ENCODE measurements around the gene NAT8L.

NAT8L gene

DNA sequence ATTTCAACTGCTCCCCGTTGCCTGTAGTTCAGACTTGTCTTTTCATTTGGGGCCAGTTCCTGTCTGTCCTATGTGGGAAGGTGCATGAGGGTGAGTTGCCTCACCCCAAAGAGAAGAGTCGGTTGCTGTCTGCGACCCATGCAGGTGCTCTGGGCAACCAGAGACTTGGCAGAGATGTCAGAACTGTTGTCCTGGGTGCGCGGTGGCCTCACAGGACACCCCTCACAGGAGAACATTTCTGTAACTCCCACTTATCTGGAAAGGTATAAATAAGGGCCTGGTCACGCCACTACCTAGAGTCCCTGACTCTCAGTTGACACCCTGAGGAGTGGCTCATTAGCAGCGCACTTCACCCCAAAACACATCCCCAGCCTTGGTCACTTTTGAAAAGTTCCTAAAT lies 9.7 kb upstream of the NAT8L start:
- Mint-ChIP-seq H3K4me1 (peaks cover 0 to 5% of the 10 kb centered on the region in 2 donors), H3K27me3 (peaks cover 58 to 69% of the 10 kb centered on the region in 2 donors), H3K36me3 (peaks cover 6% of the 10 kb centered on the region in 2 donors), H3K9me3 (no peaks in the 10 kb centered on the region), H3K4me3 (no peak overlapping the region), H3K27ac (no peak overlapping the region)
- ATAC-seq (replicated peaks) (no peak), DNase-seq (no peak)

DNA sequence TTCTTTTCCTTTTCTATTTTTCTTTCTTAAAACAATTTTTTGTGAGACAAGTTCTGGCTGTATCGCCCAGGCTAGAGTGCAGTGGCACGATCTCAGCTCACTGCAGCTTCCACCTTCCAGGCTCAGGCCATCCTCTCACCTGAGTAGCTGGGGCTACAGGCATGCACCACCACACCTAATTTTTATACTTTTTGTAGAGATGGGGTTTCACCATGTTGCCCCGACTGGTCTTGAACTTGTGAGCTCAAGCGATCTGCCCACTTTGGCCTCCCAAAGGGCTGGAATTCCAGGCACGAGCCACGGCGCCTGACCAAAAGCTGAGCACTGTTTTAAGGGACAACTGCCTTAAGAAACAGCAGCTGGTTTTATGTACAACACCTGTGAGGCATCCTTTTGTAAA lies 9.3 kb upstream of the NAT8L start:
- Mint-ChIP-seq H3K9me3 (no peaks in the 10 kb centered on the region), H3K4me3 (no peak overlapping the region), H3K27ac (no peak overlapping the region), H3K27me3 (peaks cover 58 to 66% of the 10 kb centered on the region in 2 donors), H3K36me3 (peaks cover 3% of the 10 kb centered on the region in 2 donors), H3K4me1 (peaks cover 0 to 5% of the 10 kb centered on the region in 2 donors)
- DNase-seq (no peak), ATAC-seq (replicated peaks) (no peak)

DNA sequence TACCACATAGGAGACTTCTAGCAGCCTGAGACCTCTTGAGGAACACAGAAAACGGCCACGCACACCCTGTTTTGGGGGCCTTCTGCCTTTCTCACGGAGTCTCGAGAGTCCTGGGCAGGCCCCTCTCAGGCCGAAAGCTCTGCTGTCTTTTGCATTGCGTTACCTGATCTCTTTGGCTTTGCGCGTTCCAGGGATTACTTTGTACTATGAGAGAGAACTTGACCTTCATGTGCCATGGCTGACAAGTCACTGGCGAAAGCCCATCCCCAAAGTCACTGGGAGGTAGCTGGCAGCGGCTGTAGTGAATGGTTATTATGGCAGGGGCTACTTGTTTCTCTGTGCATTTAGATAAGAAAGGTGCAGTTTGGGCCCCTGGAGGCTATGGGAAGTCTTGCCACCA lies 8.0 kb upstream of the NAT8L start:
- ATAC-seq (replicated peaks) (no peak), DNase-seq (no peak)
- H3K4me1 Mint-ChIP-seq, result no peaks in the 10 kb centered on the region
- no peaks in the 10 kb centered on the region for H3K36me3 Mint-ChIP-seq
- H3K4me3 Mint-ChIP-seq, result no peak overlapping the region
- H3K9me3 Mint-ChIP-seq, result no peaks in the 10 kb centered on the region
- H3K27ac Mint-ChIP-seq, result no peak overlapping the region
- H3K27me3 Mint-ChIP-seq, result peaks cover 52 to 60% of the 10 kb centered on the region in 2 donors

DNA sequence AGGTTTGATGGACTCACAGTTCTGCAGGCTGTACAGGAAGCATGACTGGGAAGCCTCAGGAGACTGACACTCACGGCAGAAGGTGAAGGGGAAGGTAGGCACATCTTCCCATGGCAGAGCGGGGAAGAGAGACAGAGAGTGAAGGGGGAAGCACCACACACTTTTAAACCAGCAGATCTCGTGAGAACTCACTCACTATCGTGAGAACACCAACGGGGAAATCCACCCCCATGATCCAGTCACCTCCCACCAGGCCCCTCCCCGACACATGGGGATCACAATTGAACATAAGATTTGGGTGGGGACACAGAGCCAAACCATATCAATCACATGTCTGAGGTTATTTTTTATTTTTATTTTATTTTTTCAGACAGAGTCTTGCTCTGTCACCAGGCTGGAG lies 4.9 kb upstream of the NAT8L start:
- Mint-ChIP-seq H3K9me3 (no peaks in the 10 kb centered on the region), H3K27me3 (peaks cover 50 to 51% of the 10 kb centered on the region in 2 donors), H3K4me3 (peak overlapping the region in 1 of 2 donors; percentile 42), H3K36me3 (no peaks in the 10 kb centered on the region), H3K4me1 (no peaks in the 10 kb centered on the region), H3K27ac (no peak overlapping the region)
- no peak for ATAC-seq (replicated peaks)
- DNase-seq, result no peak

DNA sequence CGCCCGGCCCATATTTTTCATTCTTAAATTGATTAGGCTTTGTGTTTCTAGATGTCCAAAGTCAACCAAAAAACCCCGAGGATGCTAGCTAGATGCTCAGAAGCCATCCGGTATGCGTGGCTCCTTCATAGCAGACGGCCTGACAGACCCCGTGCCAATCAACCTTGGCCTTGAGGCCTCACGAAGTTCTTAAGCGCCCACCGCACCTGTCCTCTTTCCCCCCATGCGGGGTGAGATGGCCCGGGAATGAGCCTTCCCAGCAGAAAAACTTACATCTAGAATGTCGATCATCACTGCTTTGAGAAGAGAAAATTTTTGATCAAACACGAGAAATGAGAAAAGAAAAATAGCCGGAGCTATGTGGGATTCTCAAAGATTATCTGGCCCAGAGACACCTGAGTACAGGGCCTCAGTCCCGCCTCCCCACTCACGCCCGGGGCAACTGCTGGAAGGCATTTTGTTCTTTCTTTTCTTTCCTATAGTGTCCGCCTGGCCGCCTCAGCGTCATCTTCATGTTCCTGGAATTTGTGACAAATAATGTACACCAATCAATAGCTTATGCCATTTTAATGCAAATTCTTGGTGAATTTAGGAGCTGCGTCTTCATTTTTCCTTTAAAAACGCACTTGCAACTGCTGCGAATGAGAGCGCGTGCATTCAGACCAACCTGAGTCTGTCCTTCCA lies 1.6 kb upstream of the NAT8L start:
- H3K27me3 Mint-ChIP-seq, result peaks cover 43 to 47% of the 10 kb centered on the region in 2 donors
- no peaks in the 10 kb centered on the region for H3K36me3 Mint-ChIP-seq

DNA sequence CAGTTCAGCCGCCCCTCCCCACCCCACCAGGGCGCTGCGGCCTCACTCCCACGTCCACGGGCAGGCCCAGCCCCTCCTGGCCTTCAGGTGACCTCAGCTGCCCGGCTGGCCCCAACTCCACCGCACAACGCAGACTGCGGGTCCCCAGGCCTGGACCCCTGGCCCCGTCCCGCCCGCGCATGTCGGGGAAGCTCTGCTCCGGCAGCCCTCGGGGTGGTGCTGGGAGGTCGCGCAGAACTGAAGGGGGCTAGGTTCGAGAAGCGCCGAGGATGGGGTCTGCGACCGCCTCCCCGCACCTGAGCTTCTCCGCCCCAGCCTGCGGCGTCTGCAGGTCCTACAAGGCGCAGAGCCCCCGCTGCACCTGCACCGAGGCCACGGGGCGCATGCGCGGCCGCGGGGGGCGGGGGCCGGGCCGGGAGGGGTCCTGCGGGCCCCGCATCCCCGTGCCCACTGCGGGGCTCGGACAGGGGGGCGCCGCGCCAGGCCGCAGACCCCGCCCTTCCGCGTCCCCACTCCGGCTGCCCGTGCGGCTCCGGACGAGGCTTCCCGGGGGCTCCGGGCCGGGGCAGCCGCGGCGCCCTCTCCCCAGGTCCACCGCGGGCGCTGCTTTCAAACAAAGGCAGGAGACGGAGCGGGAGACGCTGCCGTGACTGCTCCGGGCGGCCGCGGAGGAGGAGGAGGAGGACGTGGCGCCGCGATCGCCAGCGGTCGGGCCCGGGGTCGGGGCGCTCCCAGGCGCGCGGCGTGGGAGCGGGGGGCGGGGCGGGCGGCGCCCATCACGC lies 672 bp upstream of the NAT8L start:
- Mint-ChIP-seq H3K4me3 (peak overlapping the region; percentile 43 to 48), H3K4me1 (no peaks in the 10 kb centered on the region), H3K27me3 (peaks cover 37 to 43% of the 10 kb centered on the region in 2 donors), H3K27ac (no peak overlapping the region), H3K36me3 (no peaks in the 10 kb centered on the region), H3K9me3 (no peaks in the 10 kb centered on the region)
- peak; percentile 40 to 46 for ATAC-seq (replicated peaks)
- DNase-seq, result no peak

More for the DNA sequence above, 1.6 kb upstream of the NAT8L start:
- no peak for ATAC-seq (replicated peaks)
- no peak overlapping the region for H3K4me3 Mint-ChIP-seq
- H3K27ac Mint-ChIP-seq, result no peak overlapping the region
- DNase-seq, result no peak
- H3K9me3 Mint-ChIP-seq, result no peaks in the 10 kb centered on the region
- no peaks in the 10 kb centered on the region for H3K4me1 Mint-ChIP-seq

DNA sequence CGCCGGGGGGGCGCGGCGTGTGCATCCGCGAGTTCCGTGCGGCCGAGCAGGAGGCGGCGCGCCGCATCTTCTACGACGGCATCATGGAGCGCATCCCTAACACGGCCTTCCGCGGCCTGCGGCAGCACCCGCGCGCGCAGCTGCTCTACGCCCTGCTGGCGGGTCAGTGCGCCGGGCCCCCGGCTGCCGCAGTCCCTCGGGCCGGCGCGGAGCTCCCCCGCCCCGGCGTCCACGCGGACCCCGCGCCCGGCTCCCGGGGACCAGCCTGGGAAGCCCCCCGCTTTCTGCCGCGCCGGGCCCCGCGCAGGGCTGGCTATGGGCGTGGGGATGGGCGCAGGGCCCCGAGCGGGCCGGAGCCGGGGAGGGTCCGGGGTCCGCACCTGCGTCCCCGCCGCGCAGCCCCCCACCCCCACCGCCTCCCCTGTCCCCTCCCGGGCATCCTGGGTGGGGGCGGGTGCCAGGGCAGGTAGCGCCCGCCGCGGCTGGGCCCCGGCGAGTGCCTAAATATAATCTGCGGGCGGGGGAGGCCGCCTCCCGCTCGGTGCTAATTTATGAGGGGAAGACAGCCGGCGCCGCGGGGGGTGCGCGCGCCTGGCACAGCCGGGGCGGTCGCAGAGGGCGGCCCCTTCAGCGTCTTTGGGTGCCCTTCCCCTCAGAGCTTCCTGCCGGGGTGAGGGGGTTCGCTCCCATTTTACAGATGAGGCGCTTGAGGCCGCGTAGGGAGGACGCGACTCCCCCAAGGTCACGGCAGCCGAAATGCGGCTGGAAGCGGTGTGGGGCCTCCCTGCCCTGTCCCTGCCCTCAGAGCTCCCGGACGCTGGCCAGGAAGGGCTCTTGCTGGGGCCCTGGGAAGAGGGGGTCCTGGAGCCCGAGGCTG lies 837 bp downstream of the NAT8L start:
- Mint-ChIP-seq H3K4me1 (peaks cover 0 to 4% of the 10 kb centered on the region in 2 donors), H3K27me3 (peaks cover 32 to 37% of the 10 kb centered on the region in 2 donors), H3K27ac (no peak overlapping the region), H3K4me3 (peak overlapping the region in 1 of 2 donors; percentile 46), H3K9me3 (no peaks in the 10 kb centered on the region), H3K36me3 (no peaks in the 10 kb centered on the region)
- ATAC-seq (replicated peaks) (peak; percentile 40 to 55), DNase-seq (no peak)

DNA sequence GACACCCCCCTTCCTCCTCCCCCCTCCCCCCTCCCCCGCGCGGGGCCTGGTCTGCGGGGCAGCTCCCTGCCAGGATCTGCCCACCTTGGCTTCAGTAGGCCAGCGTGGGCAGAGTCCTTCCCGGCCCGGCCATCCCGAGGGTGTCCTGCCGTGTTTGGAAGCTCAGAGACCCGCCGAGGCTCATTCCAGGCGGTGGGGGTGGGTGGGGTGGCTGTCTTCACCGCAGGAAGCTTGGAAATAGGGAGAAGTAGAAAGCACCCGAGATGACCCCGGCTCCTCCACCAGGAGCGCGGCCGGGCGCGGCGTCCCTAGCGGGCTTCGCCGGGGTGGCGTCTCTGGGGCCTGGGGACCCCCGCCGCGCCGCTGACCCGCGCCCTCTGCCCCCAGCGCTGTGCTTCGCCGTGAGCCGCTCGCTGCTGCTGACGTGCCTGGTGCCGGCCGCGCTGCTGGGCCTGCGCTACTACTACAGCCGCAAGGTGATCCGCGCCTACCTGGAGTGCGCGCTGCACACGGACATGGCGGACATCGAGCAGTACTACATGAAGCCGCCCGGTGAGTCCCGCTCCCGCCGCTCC lies 1.6 kb downstream of the NAT8L start:
- Mint-ChIP-seq H3K36me3 (no peaks in the 10 kb centered on the region), H3K27me3 (peaks cover 29 to 33% of the 10 kb centered on the region in 2 donors), H3K4me3 (no peak overlapping the region), H3K9me3 (no peaks in the 10 kb centered on the region), H3K4me1 (peaks cover 0 to 4% of the 10 kb centered on the region in 2 donors), H3K27ac (no peak overlapping the region)
- ATAC-seq (replicated peaks) (no peak), DNase-seq (no peak)

DNA sequence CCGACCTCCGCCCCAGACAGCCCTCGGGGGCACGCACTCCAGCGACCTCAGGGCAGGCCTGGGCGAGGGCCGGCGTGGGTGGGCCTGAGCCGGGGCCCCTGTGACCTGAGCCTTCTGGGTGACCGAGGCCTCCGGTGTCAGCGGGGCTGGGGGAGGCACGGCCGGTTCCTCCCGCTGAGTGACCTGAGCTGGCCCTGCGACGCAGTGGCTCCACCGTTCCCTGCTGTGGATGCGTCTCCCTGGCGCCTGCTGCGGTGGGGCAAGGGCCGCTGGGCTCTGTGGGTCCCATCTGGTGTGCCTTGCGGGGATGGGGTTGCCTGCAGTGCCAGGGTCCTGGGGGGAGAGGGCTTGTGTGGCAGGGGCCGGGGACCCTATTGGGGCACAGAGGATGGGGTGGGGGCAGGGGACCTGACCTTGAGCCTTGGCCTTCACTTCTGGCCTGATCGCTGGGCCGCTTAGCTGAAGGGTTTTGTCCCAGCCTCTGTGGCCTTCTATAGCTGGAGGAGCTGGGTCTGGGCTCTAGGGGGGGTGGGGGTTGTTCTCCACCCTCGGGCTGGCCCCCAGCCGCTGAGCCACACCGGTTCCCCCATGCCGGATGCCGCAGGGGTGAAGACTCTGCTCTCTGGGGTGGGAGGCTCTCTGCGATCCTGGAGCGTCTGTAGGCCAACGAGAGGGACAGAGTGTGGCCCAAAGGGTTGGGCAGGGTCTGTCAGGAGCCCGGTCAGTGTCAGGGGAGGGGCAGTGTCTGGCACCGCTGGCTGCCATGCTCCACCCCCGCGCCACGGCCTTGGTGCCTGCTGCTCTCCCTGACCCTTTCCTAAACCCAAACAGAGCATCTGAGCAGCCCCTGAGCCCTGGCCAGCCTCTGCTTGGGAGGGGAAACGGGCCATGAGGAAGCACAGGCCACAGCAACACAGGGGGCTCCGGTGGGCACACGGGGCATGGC lies 2.3 kb downstream of the NAT8L start:
- no peaks in the 10 kb centered on the region for H3K36me3 Mint-ChIP-seq
- no peak for ATAC-seq (replicated peaks)
- H3K27ac Mint-ChIP-seq, result no peak overlapping the region
- peaks cover 25 to 28% of the 10 kb centered on the region in 2 donors for H3K27me3 Mint-ChIP-seq
- H3K4me3 Mint-ChIP-seq, result no peak overlapping the region
- no peaks in the 10 kb centered on the region for H3K9me3 Mint-ChIP-seq
- DNase-seq, result no peak
- peaks cover 0 to 4% of the 10 kb centered on the region in 2 donors for H3K4me1 Mint-ChIP-seq

DNA sequence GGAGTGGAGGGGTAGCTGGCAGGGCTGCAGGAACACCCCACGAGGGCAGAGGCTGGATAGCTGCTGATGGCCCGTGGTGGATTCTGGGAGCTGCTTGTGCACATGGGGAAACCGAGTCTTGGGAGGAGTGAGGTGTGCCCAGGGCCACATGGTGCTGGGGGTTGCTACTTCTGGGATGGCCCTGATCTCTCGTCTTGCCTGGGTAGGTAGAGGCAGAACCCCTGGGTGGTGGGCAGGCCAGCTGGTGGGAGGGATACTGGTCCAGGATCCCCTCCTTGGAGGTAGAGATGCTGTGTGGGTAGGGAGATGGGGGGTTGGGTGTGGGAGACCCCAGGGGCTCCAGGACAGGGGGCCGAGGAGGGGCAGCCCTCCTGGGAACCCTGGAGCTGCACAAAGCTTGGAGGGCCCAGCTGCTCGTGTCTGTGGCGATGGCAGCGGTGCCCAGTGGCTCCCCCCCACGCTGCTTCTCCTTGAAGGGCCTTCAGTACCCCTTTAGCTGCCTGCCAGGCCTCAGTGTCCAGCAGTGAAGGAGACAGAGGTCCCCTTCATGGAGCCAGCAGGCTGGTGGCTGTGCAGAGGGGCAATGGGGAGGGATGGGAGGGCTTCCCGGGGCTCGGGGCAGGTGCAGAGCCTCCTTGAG lies 3.2 kb downstream of the NAT8L start:
- Mint-ChIP-seq H3K4me1 (peaks cover 0 to 4% of the 10 kb centered on the region in 2 donors), H3K27me3 (peaks cover 17 to 20% of the 10 kb centered on the region in 2 donors), H3K27ac (no peak overlapping the region), H3K36me3 (no peaks in the 10 kb centered on the region), H3K4me3 (no peak overlapping the region), H3K9me3 (no peaks in the 10 kb centered on the region)
- ATAC-seq (replicated peaks) (no peak), DNase-seq (no peak)

DNA sequence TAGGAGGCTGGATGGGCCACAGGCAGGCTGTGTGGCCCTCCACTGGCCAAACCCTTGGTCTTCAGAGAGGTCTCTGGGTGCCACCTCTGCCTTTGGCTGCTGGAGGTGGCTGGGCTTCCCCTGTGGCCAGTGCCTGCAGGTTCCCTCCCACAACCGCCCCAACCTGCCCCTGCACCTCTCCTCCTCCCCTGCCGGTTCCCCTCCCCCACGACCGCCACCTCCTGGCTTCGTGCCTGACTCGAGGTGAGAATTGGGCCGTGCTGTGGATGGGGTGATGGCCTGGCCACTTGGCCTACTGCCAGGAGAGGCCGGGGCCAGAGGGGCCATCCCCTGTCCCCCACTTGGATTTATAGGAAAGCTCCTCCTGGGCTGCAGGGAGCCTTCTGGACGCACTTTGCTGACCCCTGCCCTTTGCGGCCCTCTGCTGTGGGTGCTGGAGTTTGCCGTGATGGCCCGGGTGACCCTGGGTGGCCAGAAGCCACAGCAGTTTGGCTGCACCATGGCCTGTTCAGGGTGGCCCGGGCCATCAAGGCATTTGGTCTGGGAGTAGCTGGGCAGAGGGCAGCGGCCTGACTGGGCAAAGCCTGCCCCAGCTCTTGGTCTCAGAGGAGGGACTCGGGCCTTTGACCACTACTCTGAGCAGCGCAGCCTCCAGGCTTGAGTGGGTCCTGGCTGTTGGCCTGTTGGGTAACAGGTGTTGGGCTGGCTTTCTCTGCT lies 3.8 kb downstream of the NAT8L start:
- Mint-ChIP-seq H3K27me3 (peaks cover 11 to 13% of the 10 kb centered on the region in 2 donors), H3K4me3 (no peak overlapping the region), H3K9me3 (no peaks in the 10 kb centered on the region), H3K27ac (no peak overlapping the region), H3K36me3 (no peaks in the 10 kb centered on the region), H3K4me1 (peaks cover 0 to 4% of the 10 kb centered on the region in 2 donors)
- ATAC-seq (replicated peaks), result no peak
- DNase-seq, result no peak

DNA sequence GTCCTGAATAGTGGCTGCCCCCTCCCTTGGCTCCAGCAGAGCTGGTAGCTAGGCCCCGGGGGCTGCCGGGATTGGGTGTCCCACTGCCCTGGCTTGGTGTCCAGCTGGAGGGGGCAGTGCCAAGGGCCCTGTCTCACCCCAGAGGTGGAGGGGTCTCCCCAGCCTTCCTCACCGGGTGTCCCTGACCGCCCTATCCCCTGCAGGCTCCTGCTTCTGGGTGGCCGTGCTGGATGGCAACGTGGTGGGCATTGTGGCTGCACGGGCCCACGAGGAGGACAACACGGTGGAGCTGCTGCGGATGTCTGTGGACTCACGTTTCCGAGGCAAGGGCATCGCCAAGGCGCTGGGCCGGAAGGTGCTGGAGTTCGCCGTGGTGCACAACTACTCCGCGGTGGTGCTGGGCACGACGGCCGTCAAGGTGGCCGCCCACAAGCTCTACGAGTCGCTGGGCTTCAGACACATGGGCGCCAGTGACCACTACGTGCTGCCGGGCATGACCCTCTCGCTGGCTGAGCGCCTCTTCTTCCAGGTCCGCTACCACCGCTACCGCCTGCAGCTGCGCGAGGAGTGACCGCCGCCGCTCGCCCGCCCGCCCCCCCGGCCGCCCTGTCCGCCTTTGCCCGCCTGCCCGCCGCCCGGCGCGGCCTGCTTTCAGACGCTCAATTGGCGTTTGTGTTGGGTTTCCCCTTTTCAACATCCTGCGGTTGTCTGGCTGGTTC lies 4.6 kb downstream of the NAT8L start:
- no peak overlapping the region for H3K27ac Mint-ChIP-seq
- peaks cover 0 to 4% of the 10 kb centered on the region in 2 donors for H3K4me1 Mint-ChIP-seq
- no peaks in the 10 kb centered on the region for H3K9me3 Mint-ChIP-seq
- H3K36me3 Mint-ChIP-seq, result no peaks in the 10 kb centered on the region
- ATAC-seq (replicated peaks), result no peak
- H3K4me3 Mint-ChIP-seq, result no peak overlapping the region
- no peak for DNase-seq
- peaks cover 11 to 13% of the 10 kb centered on the region in 2 donors for H3K27me3 Mint-ChIP-seq

Measured in stimulated activated naive B cell treated with anti-CD40 and anti-IgM and Interleukin-4, amounts not matched to agents 10 μg/mL and 1 μg/mL and 100 μg/mL, for 72 hours (primary cell).